ENCODE results near the gene C3orf20.

- TF ChIP-seq HOMEZ (CRISPR knock-in tag; IDR thresholded peaks at IDR 0.05; ENCODE audit: low read depth), result no peak
- no peak for TF ChIP-seq SMAD3 (CRISPR knock-in tag; IDR thresholded peaks at IDR 0.05)
Measured at GRCh38 chr3:14794435-14794834, 119.5 kb downstream of the C3orf20 start.

All from HepG2 (cell line).